ENCODE measurements around the gene PSMB3. TPM values are rescaled to one million over a fixed set of nuclear protein-coding genes. Genes with fewer than 3 reads are reported as not detected.

PSMB3 gene
- total RNA-seq = 318 and 320 TPM in 2 replicates

DNA sequence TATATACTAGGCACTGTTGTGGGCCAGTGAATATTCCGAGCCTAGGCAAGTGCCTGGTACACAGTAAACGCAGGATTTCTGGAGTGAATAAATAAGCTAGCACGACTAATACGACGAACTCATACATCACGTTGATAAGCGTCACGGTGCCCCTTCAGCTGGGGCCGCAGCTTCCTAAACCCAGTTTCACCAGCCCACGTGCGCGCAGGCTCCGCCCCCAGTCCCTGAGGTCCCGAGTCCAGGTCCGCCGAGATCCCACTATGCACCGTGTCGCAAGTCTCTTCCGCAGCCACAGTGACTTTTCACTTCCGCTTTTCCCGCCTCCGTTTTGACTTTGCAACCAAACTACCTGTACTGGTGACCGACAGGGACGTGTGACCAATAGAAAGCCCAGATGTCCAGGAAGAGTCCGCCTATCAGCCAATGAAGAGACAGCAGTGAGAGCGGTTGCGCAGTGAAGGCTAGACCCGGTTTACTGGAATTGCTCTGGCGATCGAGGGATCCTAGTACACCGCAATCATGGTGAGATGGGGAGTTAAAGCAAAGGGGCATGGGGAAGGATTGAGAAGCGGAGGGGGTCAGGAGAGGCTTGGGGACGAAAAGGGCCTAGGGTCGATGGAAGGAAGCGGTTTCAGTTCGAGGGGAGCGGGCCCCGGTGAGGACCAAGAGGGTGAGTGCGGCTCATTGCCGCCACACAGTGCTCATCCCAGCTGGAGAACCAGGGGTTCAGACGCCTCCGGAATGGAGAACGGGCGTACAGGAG is at the start of gene PSMB3:
TSS of gene PSMB3 (plus strand) at position 434 of the 763 bp plus-strand sequence. CDS start at position 520, 86 bp downstream.
- intact Hi-C loops (cut with micrococcal nuclease) = loop anchor here (1.0 to 2.0 kb wide), 12 partner anchors 22 to 1228 kb away; partner anchors contain the start of genes CDK12, CISD3, CWC25 and PIP4K2B

GRCh38 chr17:38702916-38703741 is 49.4 kb upstream of the PSMB3 start:
- intact Hi-C loops (cut with micrococcal nuclease) = loop anchor here (1.0 to 10.0 kb wide), 3 partner anchors 166 to 1622 kb away; partner anchors contain the start of gene CDK12

- intact Hi-C loops (cut with micrococcal nuclease) = loop anchor here (5.0 to 10.0 kb wide), 2 partner anchors 758 to 1621 kb away; partner anchors contain the start of gene CDK12
Measured at GRCh38 chr17:38703742-38704605, 48.6 kb upstream of the PSMB3 start.

- intact Hi-C loops (cut with micrococcal nuclease) = loop anchor here (5.0 to 10.0 kb wide), 2 partner anchors 757 to 1620 kb away; partner anchors contain the start of gene CDK12
Measured at GRCh38 chr17:38704606-38705522, 47.7 kb upstream of the PSMB3 start, which contains the start of gene MLLT6. MLLT6 (plus strand) TSS chr17:38705273; CDS start chr17:38705633, 360 bp downstream.

DNA sequence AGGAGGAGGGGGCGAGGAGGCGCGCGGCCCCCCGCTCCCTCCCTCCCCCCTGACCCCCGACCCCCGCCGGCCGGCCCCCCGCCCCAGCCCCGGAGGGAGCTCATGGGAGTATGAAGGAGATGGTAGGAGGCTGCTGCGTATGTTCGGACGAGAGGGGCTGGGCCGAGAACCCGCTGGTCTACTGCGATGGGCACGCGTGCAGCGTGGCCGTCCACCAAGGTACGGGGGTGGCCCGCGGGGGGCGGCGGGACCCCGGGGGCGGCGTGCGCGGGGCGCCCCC is 47.1 kb upstream of the PSMB3 start:
- intact Hi-C loops (cut with micrococcal nuclease) = loop anchor here (10.0 kb wide), 1 partner anchor 1619 kb away; no protein-coding TSS in a partner anchor

GRCh38 chr17:38705803-38706504 is 46.6 kb upstream of the PSMB3 start:
- intact Hi-C loops (cut with micrococcal nuclease) = loop anchor here (1.0 to 10.0 kb wide), 3 partner anchors 22 to 1619 kb away; no protein-coding TSS in a partner anchor

GRCh38 chr17:38706505-38707216 is 45.9 kb upstream of the PSMB3 start:
- intact Hi-C loops (cut with micrococcal nuclease) = loop anchor here (1.0 to 10.0 kb wide), 3 partner anchors 22 to 1618 kb away; no protein-coding TSS in a partner anchor

GRCh38 chr17:38707678-38708351 is 44.7 kb upstream of the PSMB3 start:
- intact Hi-C loops (cut with micrococcal nuclease) = loop anchor here (10.0 kb wide), 1 partner anchor 1617 kb away; no protein-coding TSS in a partner anchor

DNA sequence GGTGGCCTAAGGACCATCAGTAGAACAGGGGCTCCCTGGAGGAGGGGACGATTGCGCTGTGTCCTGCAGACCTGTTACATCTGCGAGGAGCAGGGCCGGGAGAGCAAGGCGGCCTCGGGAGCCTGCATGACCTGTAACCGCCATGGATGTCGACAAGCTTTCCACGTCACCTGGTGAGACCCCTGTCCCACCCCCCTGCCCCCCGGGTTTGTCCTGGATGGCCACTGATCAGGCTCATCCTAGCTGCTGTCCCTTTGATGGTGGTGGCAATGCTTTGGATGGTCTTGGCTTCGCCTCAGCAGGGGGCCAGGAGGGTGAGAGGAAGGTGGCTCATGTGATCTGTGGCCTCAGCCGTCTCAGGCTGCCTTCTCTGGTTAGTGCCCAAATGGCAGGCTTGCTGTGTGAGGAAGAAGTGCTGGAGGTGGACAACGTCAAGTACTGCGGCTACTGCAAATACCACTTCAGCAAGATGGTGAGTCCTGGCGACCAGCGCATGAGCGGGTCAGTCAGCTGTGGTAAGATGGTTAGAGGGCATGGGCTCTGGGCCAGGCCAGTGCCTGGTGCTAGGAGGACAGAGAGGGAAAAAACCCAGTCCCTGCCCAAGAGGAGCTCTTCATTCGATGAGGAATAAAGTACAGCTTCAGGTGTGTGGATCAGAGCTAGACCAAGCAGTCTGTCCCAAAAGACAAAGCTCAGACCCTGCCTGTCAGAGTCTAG is 43.3 kb upstream of the PSMB3 start:
- intact Hi-C loops (cut with micrococcal nuclease) = loop anchor here (10.0 kb wide), 1 partner anchor 1616 kb away; no protein-coding TSS in a partner anchor

GRCh38 chr17:38709864-38710603 is 42.5 kb upstream of the PSMB3 start:
- intact Hi-C loops (cut with micrococcal nuclease) = loop anchor here (10.0 kb wide), 1 partner anchor 1615 kb away; no protein-coding TSS in a partner anchor

DNA sequence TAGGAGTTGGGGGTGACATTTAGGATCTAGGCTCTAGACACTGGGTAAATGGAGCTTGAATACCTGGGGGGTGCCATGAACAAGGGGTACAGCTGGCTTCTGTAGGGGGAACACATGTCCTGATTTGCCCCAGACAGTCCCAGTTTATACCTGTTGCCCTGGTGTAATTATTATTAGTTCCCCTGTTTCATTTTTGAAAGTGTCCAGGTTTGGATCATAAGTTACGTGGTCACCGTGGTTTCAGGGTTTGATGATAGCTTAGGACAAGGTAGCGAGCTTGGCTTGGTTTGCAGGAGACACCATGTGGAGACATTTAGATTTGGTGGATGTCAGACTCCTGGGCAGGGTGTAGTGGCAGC is 42.0 kb upstream of the PSMB3 start:
- intact Hi-C loops (cut with micrococcal nuclease) = no loop called here

GRCh38 chr17:38710985-38711384 is 41.6 kb upstream of the PSMB3 start:
- intact Hi-C loops (cut with micrococcal nuclease) = no loop called here

GRCh38 chr17:38711792-38712571 is 40.6 kb upstream of the PSMB3 start:
- intact Hi-C loops (cut with micrococcal nuclease) = no loop called here

DNA sequence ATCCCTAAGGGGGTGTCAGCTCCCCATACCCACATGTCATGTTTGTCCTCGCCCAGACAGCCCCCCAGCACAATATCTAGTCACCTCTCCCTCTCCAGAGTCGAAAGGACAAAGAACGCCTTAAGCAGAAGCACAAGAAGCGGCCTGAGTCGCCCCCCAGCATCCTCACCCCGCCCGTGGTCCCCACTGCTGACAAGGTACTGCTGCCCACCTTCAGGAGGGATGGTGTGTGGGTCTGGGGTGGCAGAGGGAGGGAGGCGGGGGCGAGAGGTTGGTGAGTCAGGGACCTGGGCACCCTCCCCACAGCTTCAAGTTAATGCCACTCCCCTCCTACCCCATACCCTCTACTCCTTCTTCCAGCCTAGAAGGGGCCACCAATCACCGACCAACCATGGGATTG is 39.9 kb upstream of the PSMB3 start:
- intact Hi-C loops (cut with micrococcal nuclease) = no loop called here

- intact Hi-C loops (cut with micrococcal nuclease) = no loop called here
Measured at GRCh38 chr17:38713456-38714075, 39.0 kb upstream of the PSMB3 start.

All from T-helper 1 cell treated with Interleukin-12 subunit alpha and Interleukin-12 subunit beta and Interleukin-4 antibody, amounts not matched to agents 30 ng/mL and 1 ng/mL, for 36 hours (primary cell).